K562 (cell line): ENCODE data around the gene ISLR2. TPM values are rescaled to one million over a fixed set of nuclear protein-coding genes. Genes with fewer than 3 reads are reported as not detected.

ENCODE experiments used
- ATAC-seq: fragments of 200-7000 bp; cut with Tn5 transposase; 3 replicates; pipeline ENCODE4 v1.9.1; 2020; ENCODE audit warnings: moderate library complexity
- BruUV-seq: library from RNA; stranded (reverse); fragments of 400-500 nt; replicated peaks from 2 replicates; lab custom pipeline; 2021; lab: Mats Ljungman, UMichigan
- CTCF ChIA-PET: fragments of 300-600 bp; formaldehyde crosslinking; extraction: SDS; loops from one replicate; lab custom pipeline; 2021; ENCODE audit warnings: low intra/inter-chr PET ratio; lab: Yijun Ruan, JAX
- POLR2A ChIA-PET: fragments of 300-600, 350-650 bp; sonication (Branson Sonifier 250); formaldehyde crosslinking; extraction: SDS; loops from one replicate; lab custom pipeline; 2021; ENCODE audit warnings: antibody characterized with exemption, inconsistent platforms; lab: Yijun Ruan, JAX
- DNase-seq, 4 experiments: peaks; one replicate each; pipeline versions ENCODE4 v3.0.0 to v3.0.0-alpha.2; 2011 to 2018; ENCODE audit warnings: low spot score in 3 of 4, mixed read lengths in 3 of 4; ENCODE audit errors: extremely low read depth in 1 of 4
- FAIRE-seq: peaks from 2 replicates; lab custom pipeline; 2011; peaks lifted over from hg19 to GRCh38; lab: Jason Lieb, UNC
- H2AFZ ChIP-seq: 2 replicates; pipeline ENCODE4 v1.6.0; 2011; ENCODE audit warnings: low read depth, low read length, control low read depth, inconsistent platforms
- H3K27ac ChIP-seq: fragments of 200-600 bp; 3 replicates; pipeline ENCODE4 v1.8.0; 2011; ENCODE audit warnings: low read depth, mild to moderate bottlenecking, control low read depth, inconsistent platforms, low read length, moderate library complexity, mixed read lengths; ENCODE audit errors: extremely low read depth
- H3K27me3 ChIP-seq, 2 experiments: fragments of 300-600 bp in 1 of 2; 2 replicates in 1 of 2; 3 replicates in 1 of 2; pipeline versions ENCODE4 v1.6.0 to v1.8.0; 2011; ENCODE audit warnings: inconsistent platforms in 2 of 2, low read length in 2 of 2, mild to moderate bottlenecking in 1 of 2, mixed read lengths in 1 of 2, moderate library complexity in 1 of 2; ENCODE audit not compliant: control insufficient read depth in 2 of 2, insufficient read depth in 2 of 2
- H3K36me3 ChIP-seq: fragments of 300-600 bp; 3 replicates; pipeline ENCODE4 v1.8.0; 2011; ENCODE audit warnings: mild to moderate bottlenecking, low read length, inconsistent platforms; ENCODE audit not compliant: control insufficient read depth, insufficient read depth
- H3K4me1 ChIP-seq, 2 experiments: fragments of 200-600 bp in 1 of 2; replicated peaks in 1 of 2; 2 replicates in 1 of 2; 3 replicates in 1 of 2; pipeline versions ENCODE4 v1.5.1 to v1.8.0; 2011; ENCODE audit warnings: inconsistent platforms in 2 of 2, low read length in 2 of 2, mild to moderate bottlenecking in 1 of 2, mixed read lengths in 1 of 2, moderate library complexity in 1 of 2; ENCODE audit not compliant: control insufficient read depth in 2 of 2, insufficient read depth in 2 of 2
- H3K4me2 ChIP-seq: 2 replicates; pipeline ENCODE4 v1.6.1; 2011; ENCODE audit warnings: low read length, control low read depth, inconsistent platforms, mixed read lengths; ENCODE audit not compliant: insufficient read depth
- H3K4me3 ChIP-seq: fragments of 200-600 bp; sonication (generic), shearing (Covaris generic); 2 replicates; pipeline ENCODE4 v1.5.1; 2016; ENCODE audit warnings: control low read depth, inconsistent platforms
- H3K79me2 ChIP-seq: fragments of 200-600 bp; 3 replicates; pipeline ENCODE4 v1.8.0; 2011; ENCODE audit warnings: low read length, inconsistent platforms; ENCODE audit not compliant: control insufficient read depth, insufficient read depth
- H3K9ac ChIP-seq, 2 experiments: 2 replicates each; pipeline versions ENCODE4 v1.6.0 to v1.6.1; 2011; ENCODE audit warnings: low read depth in 2 of 2, low read length in 2 of 2, control low read depth in 1 of 2, inconsistent platforms in 1 of 2, mild to moderate bottlenecking in 1 of 2, mixed read lengths in 1 of 2; ENCODE audit not compliant: insufficient read depth in 1 of 2
- H3K9me1 ChIP-seq: one replicate; pipeline ENCODE4 v1.6.0; 2011; ENCODE audit warnings: inconsistent platforms, mild to moderate bottlenecking, low read length, moderate library complexity; ENCODE audit not compliant: control insufficient read depth, insufficient read depth
- H3K9me3 ChIP-seq: replicated peaks from 2 replicates; pipeline ENCODE4 v1.5.1; 2011; ENCODE audit warnings: low read depth, low read length, inconsistent platforms; ENCODE audit not compliant: control insufficient read depth, insufficient read depth
- H4K20me1 ChIP-seq: replicated peaks from 2 replicates; pipeline ENCODE4 v1.6.1; 2011; ENCODE audit warnings: low read length, inconsistent platforms, mixed read lengths; ENCODE audit not compliant: control insufficient read depth, insufficient read depth
- ARID2 ChIP-seq: fragments of 450-650 bp; IDR thresholded peaks from 2 replicates; pipeline ENCODE4 v1.6.1; 2017; ENCODE audit warnings: antibody characterized with exemption, mild to moderate bottlenecking
- ETV5 ChIP-seq: sonication (generic); formaldehyde crosslinking; IDR thresholded peaks from 2 replicates; pipeline ENCODE4 v1.4.0; 2020; ENCODE audit warnings: low read depth, mild to moderate bottlenecking, missing genetic modification reagents
- HCFC1 ChIP-seq: IDR thresholded peaks from 2 replicates; pipeline ENCODE4 v1.6.1; 2012; ENCODE audit warnings: low read depth, low read length, improper control_type of control experiment
- HNRNPH1 ChIP-seq: fragments of 200-400 bp; formaldehyde crosslinking; optimal IDR thresholded peaks from 2 replicates; pipeline ENCODE3; 2017; ENCODE audit warnings: low read depth, mild to moderate bottlenecking, low read length, moderate library complexity
- MXI1 ChIP-seq: IDR thresholded peaks from 2 replicates; pipeline ENCODE4 v1.6.1; 2011; ENCODE audit warnings: low read depth, mild to moderate bottlenecking, improper control_type of control experiment, low read length
- OTX1 ChIP-seq: fragments of 450-650 bp; formaldehyde crosslinking; IDR thresholded peaks from 2 replicates; pipeline ENCODE4 v1.4.0; 2022; ENCODE audit warnings: mild to moderate bottlenecking
- ZNF253 ChIP-seq: fragments of 250-450 bp; sonication (Bioruptor Pico); conservative IDR thresholded peaks from 2 replicates; pipeline ENCODE4 v1.6.1; 2021; ENCODE audit warnings: mild to moderate bottlenecking
- WGBS: fragments of 100-300 bp; shearing (Covaris generic); methylation state at CpG from one replicate; pipeline ENCODE4 v1.1.6; 2016; ENCODE audit warnings: low coverage, mixed read lengths; ENCODE audit not compliant: insufficient coverage; ENCODE audit errors: missing lambda C conversion rate; 5-methylcytosine and 5-hydroxymethylcytosine counted together
- in situ Hi-C: fragments of 300-500 bp; cut with MboI; formaldehyde crosslinking; loops from 4 replicates; pipeline ENCODE4 v1.15.0; 2018; ENCODE audit warnings: inconsistent platforms, mixed read lengths
- intact Hi-C: fragments of 100-400 bp; cut with micrococcal nuclease; formaldehyde crosslinking; loops from 2 replicates; pipeline ENCODE4 v1.14.2; 2022
- polyA plus RNA-seq, 8 experiments: library from polyadenylated mRNA; depleted of rRNA in 4 of 8; stranded (reverse) in 5 of 8; unstranded in 3 of 8; fragments of >200 nt; fragmentation: Nextera tagmentation in 2 of 8; fragmentation: Illumina TruSeq in 1 of 8; extraction: Ambion mirVana in 2 of 8; extraction: Trizol in 1 of 8; gene quantifications; 2 replicates each; pipeline versions ENCODE4 v1.2.1 to v1.2.3, GENCODE V29; 2011 to 2014; ENCODE audit warnings: inconsistent platforms in 1 of 8, missing spikeins in 1 of 8
- total RNA-seq, 7 experiments: library from RNA; depleted of rRNA in 6 of 7; stranded (reverse); fragments of >200 nt in 6 of 7; fragmentation: Illumina TruSeq in 2 of 7; extraction: Trizol in 2 of 7; gene quantifications; 2 replicates each; pipeline versions ENCODE4 v1.2.1 to v1.2.3, GENCODE V29; 2011 to 2021; ENCODE audit warnings: low replicate concordance in 1 of 7
- TF ChIP-seq, protein P1 (sequence below), 2 experiments: fragments of 450-650 bp; conservative IDR thresholded peaks; 2 replicates each; pipeline ENCODE4 v1.6.1; 2017; ENCODE audit warnings: mild to moderate bottlenecking in 2 of 2, moderate library complexity in 2 of 2
- TF ChIP-seq, protein P2 (sequence below): sonication (generic); formaldehyde crosslinking; IDR thresholded peaks from 2 replicates; pipeline ENCODE4 v1.8.1; 2023; ENCODE audit warnings: mild to moderate bottlenecking, missing genetic modification reagents
- TF ChIP-seq, protein P3 (sequence below): fragments of 250-450 bp; sonication (Bioruptor Pico); IDR thresholded peaks from 2 replicates; pipeline ENCODE4 v1.5.0; 2020; ENCODE audit warnings: mild to moderate bottlenecking
- TF ChIP-seq, protein P4 (sequence below), 2 experiments: fragments of 450-650 bp; IDR thresholded peaks; 2 replicates each; pipeline ENCODE4 v1.6.1; 2016
- TF ChIP-seq, protein P5 (sequence below): fragments of 450-650 bp; IDR thresholded peaks from 2 replicates; pipeline ENCODE4 v1.6.1; 2017; ENCODE audit warnings: mild to moderate bottlenecking, moderate library complexity

The ISLR2 gene
- total and polyA plus RNA-seq, 9 of the 15 experiments (the other 6 are each of a cell fraction or from before 2014, with no cell fraction given) = not detected

DNA sequence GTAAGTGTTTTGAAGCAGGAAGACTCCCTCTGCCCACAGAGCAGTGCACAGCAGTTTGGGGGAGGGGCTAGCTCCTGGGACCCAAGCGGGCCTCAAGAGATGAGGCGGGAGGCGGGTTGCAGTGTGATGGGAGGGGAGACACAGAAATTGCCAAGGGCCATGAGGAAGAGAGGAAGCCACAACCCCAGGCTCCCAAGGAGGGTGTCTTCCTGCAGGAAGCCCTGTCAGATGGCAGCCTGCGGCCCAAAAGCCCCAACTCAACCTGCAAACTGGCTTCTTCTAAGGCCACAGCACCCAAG, 7.3 kb upstream of the ISLR2 start:
- Histone ChIP-seq H3K9me1 (no peaks in the 10 kb centered on the region), H3K9me3 (no peaks in the 10 kb centered on the region), H3K4me1 (peaks cover 0 to 9% of the 10 kb centered on the region in 2 experiments; a peak in 2 of 5 replicates), H3K4me2 (no peak overlapping the region), H3K36me3 (no peaks in the 10 kb centered on the region), H3K79me2 (no peaks in the 10 kb centered on the region), H3K27me3 (peaks cover 7 to 28% of the 10 kb centered on the region in 2 experiments; a peak in 4 of 5 replicates), H3K27ac (no peak overlapping the region), H4K20me1 (peaks cover 3% of the 10 kb centered on the region; the same call in 1 of the 2 replicates), H2AFZ (no peak overlapping the region), H3K4me3 (no peak overlapping the region), H3K9ac (no peak overlapping the region)
- FAIRE-seq = no peak
- 2% methylated on average over 4 of the region's 4 CpGs for WGBS
- DNase-seq = no peak
- ChIA-PET CTCF (no interaction called here), POLR2A (no interaction called here)
- TF ChIP-seq ZNF253 (no peak), MXI1 (no peak), ETV5 (CRISPR knock-in tag) (no peak), HCFC1 (no peak), HNRNPH1 (no peak), ARID2 (no peak), OTX1 (CRISPR knock-in tag) (no peak)
- TF ChIP-seq, protein P1, sequence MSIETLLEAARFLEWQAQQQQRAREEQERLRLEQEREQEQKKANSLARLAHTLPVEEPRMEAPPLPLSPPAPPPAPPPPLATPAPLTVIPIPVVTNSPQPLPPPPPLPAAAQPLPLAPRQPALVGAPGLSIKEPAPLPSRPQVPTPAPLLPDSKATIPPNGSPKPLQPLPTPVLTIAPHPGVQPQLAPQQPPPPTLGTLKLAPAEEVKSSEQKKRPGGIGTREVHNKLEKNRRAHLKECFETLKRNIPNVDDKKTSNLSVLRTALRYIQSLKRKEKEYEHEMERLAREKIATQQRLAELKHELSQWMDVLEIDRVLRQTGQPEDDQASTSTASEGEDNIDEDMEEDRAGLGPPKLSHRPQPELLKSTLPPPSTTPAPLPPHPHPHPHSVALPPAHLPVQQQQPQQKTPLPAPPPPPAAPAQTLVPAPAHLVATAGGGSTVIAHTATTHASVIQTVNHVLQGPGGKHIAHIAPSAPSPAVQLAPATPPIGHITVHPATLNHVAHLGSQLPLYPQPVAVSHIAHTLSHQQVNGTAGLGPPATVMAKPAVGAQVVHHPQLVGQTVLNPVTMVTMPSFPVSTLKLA (conservative IDR thresholded peaks at IDR 0.05) = no peak
- TF ChIP-seq, protein P2, sequence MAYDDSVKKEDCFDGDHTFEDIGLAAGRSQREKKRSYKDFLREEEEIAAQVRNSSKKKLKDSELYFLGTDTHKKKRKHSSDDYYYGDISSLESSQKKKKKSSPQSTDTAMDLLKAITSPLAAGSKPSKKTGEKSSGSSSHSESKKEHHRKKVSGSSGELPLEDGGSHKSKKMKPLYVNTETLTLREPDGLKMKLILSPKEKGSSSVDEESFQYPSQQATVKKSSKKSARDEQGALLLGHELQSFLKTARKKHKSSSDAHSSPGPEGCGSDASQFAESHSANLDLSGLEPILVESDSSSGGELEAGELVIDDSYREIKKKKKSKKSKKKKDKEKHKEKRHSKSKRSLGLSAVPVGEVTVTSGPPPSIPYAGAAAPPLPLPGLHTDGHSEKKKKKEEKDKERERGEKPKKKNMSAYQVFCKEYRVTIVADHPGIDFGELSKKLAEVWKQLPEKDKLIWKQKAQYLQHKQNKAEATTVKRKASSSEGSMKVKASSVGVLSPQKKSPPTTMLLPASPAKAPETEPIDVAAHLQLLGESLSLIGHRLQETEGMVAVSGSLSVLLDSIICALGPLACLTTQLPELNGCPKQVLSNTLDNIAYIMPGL (CRISPR knock-in tag) = no peak
- TF ChIP-seq, protein P3, sequence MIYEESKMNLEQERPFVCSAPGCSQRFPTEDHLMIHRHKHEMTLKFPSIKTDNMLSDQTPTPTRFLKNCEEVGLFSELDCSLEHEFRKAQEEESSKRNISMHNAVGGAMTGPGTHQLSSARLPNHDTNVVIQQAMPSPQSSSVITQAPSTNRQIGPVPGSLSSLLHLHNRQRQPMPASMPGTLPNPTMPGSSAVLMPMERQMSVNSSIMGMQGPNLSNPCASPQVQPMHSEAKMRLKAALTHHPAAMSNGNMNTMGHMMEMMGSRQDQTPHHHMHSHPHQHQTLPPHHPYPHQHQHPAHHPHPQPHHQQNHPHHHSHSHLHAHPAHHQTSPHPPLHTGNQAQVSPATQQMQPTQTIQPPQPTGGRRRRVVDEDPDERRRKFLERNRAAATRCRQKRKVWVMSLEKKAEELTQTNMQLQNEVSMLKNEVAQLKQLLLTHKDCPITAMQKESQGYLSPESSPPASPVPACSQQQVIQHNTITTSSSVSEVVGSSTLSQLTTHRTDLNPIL (CRISPR knock-in tag) = no peak
- TF ChIP-seq, protein P4, sequence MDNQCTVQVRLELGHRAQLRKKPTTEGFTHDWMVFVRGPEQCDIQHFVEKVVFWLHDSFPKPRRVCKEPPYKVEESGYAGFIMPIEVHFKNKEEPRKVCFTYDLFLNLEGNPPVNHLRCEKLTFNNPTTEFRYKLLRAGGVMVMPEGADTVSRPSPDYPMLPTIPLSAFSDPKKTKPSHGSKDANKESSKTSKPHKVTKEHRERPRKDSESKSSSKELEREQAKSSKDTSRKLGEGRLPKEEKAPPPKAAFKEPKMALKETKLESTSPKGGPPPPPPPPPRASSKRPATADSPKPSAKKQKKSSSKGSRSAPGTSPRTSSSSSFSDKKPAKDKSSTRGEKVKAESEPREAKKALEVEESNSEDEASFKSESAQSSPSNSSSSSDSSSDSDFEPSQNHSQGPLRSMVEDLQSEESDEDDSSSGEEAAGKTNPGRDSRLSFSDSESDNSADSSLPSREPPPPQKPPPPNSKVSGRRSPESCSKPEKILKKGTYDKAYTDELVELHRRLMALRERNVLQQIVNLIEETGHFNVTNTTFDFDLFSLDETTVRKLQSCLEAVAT (IDR thresholded peaks at IDR 0.05) = no peak
- TF ChIP-seq, protein P5, sequence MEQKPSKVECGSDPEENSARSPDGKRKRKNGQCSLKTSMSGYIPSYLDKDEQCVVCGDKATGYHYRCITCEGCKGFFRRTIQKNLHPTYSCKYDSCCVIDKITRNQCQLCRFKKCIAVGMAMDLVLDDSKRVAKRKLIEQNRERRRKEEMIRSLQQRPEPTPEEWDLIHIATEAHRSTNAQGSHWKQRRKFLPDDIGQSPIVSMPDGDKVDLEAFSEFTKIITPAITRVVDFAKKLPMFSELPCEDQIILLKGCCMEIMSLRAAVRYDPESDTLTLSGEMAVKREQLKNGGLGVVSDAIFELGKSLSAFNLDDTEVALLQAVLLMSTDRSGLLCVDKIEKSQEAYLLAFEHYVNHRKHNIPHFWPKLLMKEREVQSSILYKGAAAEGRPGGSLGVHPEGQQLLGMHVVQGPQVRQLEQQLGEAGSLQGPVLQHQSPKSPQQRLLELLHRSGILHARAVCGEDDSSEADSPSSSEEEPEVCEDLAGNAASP = no peak
- intact Hi-C loops (no loop called here), in situ Hi-C loops (loop anchor here (10.0 kb wide), 1 partner anchor 68 kb away; no protein-coding TSS in a partner anchor)
- ATAC-seq = no peak
- BruUV-seq = no TSS peak
